D341Med (cell line): Measurements from ENCODE around the gene PPP3CA.
"Not testable (repeated sequence)": the region's sequence is repeated elsewhere in the genome, so short reads cannot be mapped to it uniquely, and the experiment has no call there.

Source experiments
- DNase-seq: peaks from one replicate; pipeline ENCODE4 v3.0.0; 2012; ENCODE audit warnings: low spot score

The PPP3CA gene

GRCh38 chr4:101140228-101140627 lies 207.1 kb downstream of the PPP3CA start:
- peak; percentile 41 for DNase-seq

GRCh38 chr4:101136373-101137370 lies 210.7 kb downstream of the PPP3CA start:
- no peak for DNase-seq

- no peak for DNase-seq
Observed at GRCh38 chr4:101135371-101136010, 211.8 kb downstream of the PPP3CA start.

- DNase-seq = not testable (repeated sequence)
Observed at GRCh38 chr4:101131058-101131457, 216.3 kb downstream of the PPP3CA start.

- not testable (repeated sequence) for DNase-seq
Observed at GRCh38 chr4:101128898-101129297, 218.4 kb downstream of the PPP3CA start.

GRCh38 chr4:101128473-101128872 lies 218.9 kb downstream of the PPP3CA start:
- no peak for DNase-seq

- no peak for DNase-seq
Observed at GRCh38 chr4:101127176-101127790, 220.0 kb downstream of the PPP3CA start.

- no peak for DNase-seq
Observed at GRCh38 chr4:101126059-101126458, 221.3 kb downstream of the PPP3CA start.

GRCh38 chr4:101125045-101125942 lies 222.0 kb downstream of the PPP3CA start:
- DNase-seq = no peak

- no peak for DNase-seq
Observed at GRCh38 chr4:101123231-101123630, 224.1 kb downstream of the PPP3CA start.

GRCh38 chr4:101122019-101122418 lies 225.3 kb downstream of the PPP3CA start:
- DNase-seq = no peak

GRCh38 chr4:101119141-101119540 lies 228.2 kb downstream of the PPP3CA start:
- no peak for DNase-seq

GRCh38 chr4:101118617-101119016 lies 228.7 kb downstream of the PPP3CA start:
- DNase-seq = no peak

GRCh38 chr4:101115887-101116286 lies 231.4 kb downstream of the PPP3CA start:
- no peak for DNase-seq

GRCh38 chr4:101114936-101115372 lies 232.4 kb downstream of the PPP3CA start:
- no peak for DNase-seq

- DNase-seq = no peak
Observed at GRCh38 chr4:101104312-101105052, 242.8 kb downstream of the PPP3CA start.

- DNase-seq = no peak
Observed at GRCh38 chr4:101103381-101104142, 243.8 kb downstream of the PPP3CA start.

GRCh38 chr4:101102114-101102742 lies 245.1 kb downstream of the PPP3CA start:
- no peak for DNase-seq

GRCh38 chr4:101101072-101101471 lies 246.3 kb downstream of the PPP3CA start:
- DNase-seq = no peak
